Keratinocyte (primary cell): ENCODE results near the gene UBE2QL1. TPM values are rescaled to one million over a fixed set of nuclear protein-coding genes. Genes with fewer than 3 reads are reported as not detected.

Source experiments
- DNase-seq: peaks from one replicate; pipeline ENCODE4 v3.0.0-alpha.2; 2011; ENCODE audit warnings: low read depth, missing footprints, low spot score
- FAIRE-seq: peaks from 2 replicates; lab custom pipeline; 2011; peaks lifted over from hg19 to GRCh38; lab: Jason Lieb, UNC
- H2AFZ ChIP-seq: 2 replicates; pipeline ENCODE4 v1.6.0; 2012; ENCODE audit warnings: low read length, control low read depth, inconsistent platforms; ENCODE audit not compliant: control insufficient read depth
- H3K27ac ChIP-seq: 2 replicates; pipeline ENCODE4 v1.5.1; 2011; ENCODE audit warnings: low read length; ENCODE audit not compliant: control insufficient read depth, insufficient read depth
- H3K27me3 ChIP-seq: 3 replicates; pipeline ENCODE4 v1.6.0; 2011; ENCODE audit warnings: low read length; ENCODE audit not compliant: control insufficient read depth, insufficient read depth; ENCODE audit errors: extremely low read depth
- H3K36me3 ChIP-seq, 2 experiments: 2 replicates in 1 of 2; 3 replicates in 1 of 2; pipeline ENCODE4 v1.5.1; 2011; ENCODE audit warnings: low read length in 2 of 2, mild to moderate bottlenecking in 1 of 2; ENCODE audit not compliant: control insufficient read depth in 2 of 2, insufficient read depth in 2 of 2; ENCODE audit errors: extremely low read depth in 1 of 2
- H3K4me1 ChIP-seq: 3 replicates; pipeline ENCODE4 v1.5.1; 2011; ENCODE audit warnings: low read length; ENCODE audit not compliant: control insufficient read depth, insufficient read depth; ENCODE audit errors: extremely low read depth
- H3K4me2 ChIP-seq: 3 replicates; pipeline ENCODE4 v1.6.0; 2011; ENCODE audit warnings: low read depth, low read length; ENCODE audit not compliant: control insufficient read depth, insufficient read depth; ENCODE audit errors: extremely low read depth
- H3K4me3 ChIP-seq, 3 experiments: fragments of 200-600 bp in 1 of 3; sonication (generic) in 1 of 3; 2 replicates in 2 of 3; 3 replicates in 1 of 3; pipeline ENCODE4 v1.5.1; 2011 to 2016; ENCODE audit warnings: low read length in 3 of 3, mild to moderate bottlenecking in 3 of 3, control low read depth in 2 of 3, inconsistent platforms in 1 of 3, low read depth in 1 of 3, mixed read lengths in 1 of 3, mixed run types in 1 of 3, moderate library complexity in 1 of 3; ENCODE audit not compliant: control insufficient read depth in 2 of 3, insufficient read depth in 2 of 3; ENCODE audit errors: extremely low read depth in 1 of 3
- H3K79me2 ChIP-seq: 2 replicates; pipeline ENCODE4 v1.6.0; 2012; ENCODE audit warnings: low read length; ENCODE audit not compliant: control insufficient read depth, insufficient read depth
- H3K9ac ChIP-seq: 3 replicates; pipeline ENCODE4 v1.6.0; 2011; ENCODE audit warnings: low read length; ENCODE audit not compliant: control insufficient read depth, insufficient read depth; ENCODE audit errors: extremely low read depth
- H3K9me1 ChIP-seq: 3 replicates; pipeline ENCODE4 v1.6.0; 2011; ENCODE audit warnings: low read length; ENCODE audit not compliant: control insufficient read depth, insufficient read depth; ENCODE audit errors: extremely low read depth
- H3K9me3 ChIP-seq: 2 replicates; pipeline ENCODE4 v1.5.1; 2012; ENCODE audit warnings: low read depth, low read length; ENCODE audit not compliant: control insufficient read depth
- H4K20me1 ChIP-seq: 3 replicates; pipeline ENCODE4 v1.6.0; 2011; ENCODE audit warnings: low read length; ENCODE audit not compliant: control insufficient read depth, insufficient read depth; ENCODE audit errors: extremely low read depth
- CTCF ChIP-seq, 3 experiments: IDR thresholded peaks in 1 of 3; conservative IDR thresholded peaks in 1 of 3; optimal IDR thresholded peaks in 1 of 3; 2 replicates in 2 of 3; 3 replicates in 1 of 3; pipeline versions ENCODE3 to v1.5.1; 2011; ENCODE audit warnings: low read length in 3 of 3, mild to moderate bottlenecking in 3 of 3, moderate library complexity in 2 of 3, control low read depth in 1 of 3, inconsistent platforms in 1 of 3; ENCODE audit not compliant: insufficient read depth in 2 of 3; ENCODE audit errors: extremely low read depth in 1 of 3
- EZH2 ChIP-seq: IDR thresholded peaks from one replicate; pipeline ENCODE4 v1.6.1; 2012; ENCODE audit warnings: inconsistent platforms, mild to moderate bottlenecking, low read length, moderate library complexity
- dilution Hi-C: fragments of 300-500 bp; cut with MboI; formaldehyde crosslinking; loops from one replicate; pipeline ENCODE4 v1.7.0; 2020; ENCODE audit warnings: low sequenced_read_pairs; ENCODE audit not compliant: extremely low pct_ligation_motif_present
- polyA plus RNA-seq, 5 experiments: library from polyadenylated mRNA; depleted of rRNA in 3 of 5; stranded (reverse) in 3 of 5; stranded (forward) in 1 of 5; unstranded in 1 of 5; fragments of >200 nt; gene quantifications; 1 replicate in 1 of 5; 2 replicates in 3 of 5; 3 replicates in 1 of 5; pipeline versions ENCODE4 v1.2.1 to v1.2.3, GENCODE V29; 2011 to 2012; ENCODE audit warnings: missing spikeins in 2 of 5, low read depth in 1 of 5, low replicate concordance in 1 of 5

The UBE2QL1 gene
- polyA plus RNA-seq, 1 donor (not counting 4 experiments of a cell fraction or from before 2014, with no cell fraction given): not detected

- H3K4me3 ChIP-seq: no peak overlapping the region
- H4K20me1 ChIP-seq: no peaks in the 10 kb centered on the region
- H3K27ac ChIP-seq: no peak overlapping the region
- no peak overlapping the region for H2AFZ ChIP-seq
- dilution Hi-C loops: no loop called here
- TF ChIP-seq CTCF (optimal IDR thresholded peaks at IDR 0.05 in 1 of 3, IDR thresholded peaks at IDR 0.05 in 1 of 3, conservative IDR thresholded peaks at IDR 0.05 in 1 of 3; ENCODE audit: extremely low read depth in 1 of 3, insufficient read depth in 2 of 3, low read length in 3 of 3): no peak
- TF ChIP-seq EZH2: no peak
- FAIRE-seq (no peak), DNase-seq (no peak)
- no peak overlapping the region for H3K9ac ChIP-seq
- peaks cover 14% of the 10 kb centered on the region for H3K4me1 ChIP-seq
- H3K27me3 ChIP-seq: no peaks in the 10 kb centered on the region
- no peaks in the 10 kb centered on the region for H3K9me1 ChIP-seq
- H3K4me2 ChIP-seq: no peak overlapping the region
- no peaks in the 10 kb centered on the region for H3K9me3 ChIP-seq
- no peaks in the 10 kb centered on the region for H3K79me2 ChIP-seq
- no peaks in the 10 kb centered on the region for H3K36me3 ChIP-seq
Measured at GRCh38 chr5:6423327-6424109, 25.1 kb upstream of the UBE2QL1 start.

- no peak overlapping the region for H3K27ac ChIP-seq
- no peaks in the 10 kb centered on the region for H3K9me1 ChIP-seq
- no peaks in the 10 kb centered on the region for H3K79me2 ChIP-seq
- no peaks in the 10 kb centered on the region for H3K27me3 ChIP-seq
- no peak for DNase-seq
- no peak overlapping the region for H3K4me2 ChIP-seq
- FAIRE-seq: no peak
- H3K4me3 ChIP-seq: no peak overlapping the region
- TF ChIP-seq EZH2 (no peak), CTCF (optimal IDR thresholded peaks at IDR 0.05 in 1 of 3, IDR thresholded peaks at IDR 0.05 in 1 of 3, conservative IDR thresholded peaks at IDR 0.05 in 1 of 3; ENCODE audit: extremely low read depth in 1 of 3, insufficient read depth in 2 of 3, low read length in 3 of 3) (no peak)
- dilution Hi-C loops: no loop called here
- H2AFZ ChIP-seq: no peak overlapping the region
- H3K9ac ChIP-seq: no peak overlapping the region
- no peaks in the 10 kb centered on the region for H3K36me3 ChIP-seq
- no peaks in the 10 kb centered on the region for H4K20me1 ChIP-seq
- H3K9me3 ChIP-seq: no peaks in the 10 kb centered on the region
- H3K4me1 ChIP-seq: peaks cover 14% of the 10 kb centered on the region
Measured at GRCh38 chr5:6424110-6424659, 24.5 kb upstream of the UBE2QL1 start.
